Left ventricle myocardium inferior (tissue), 1 donor: ENCODE results near the gene SLC7A8. TPM values are rescaled to one million over a fixed set of nuclear protein-coding genes. Genes with fewer than 3 reads are reported as not detected.
"Not testable (repeated sequence)": the region's sequence is repeated elsewhere in the genome, so short reads cannot be mapped to it uniquely, and the experiment has no call there.

ENCODE experiments used
- DNase-seq: peaks from one replicate; pipeline ENCODE4 v3.0.0-alpha.2; 2020
- H3K27ac ChIP-seq: fragments of 200-600 bp; replicated peaks from 2 replicates; pipeline ENCODE4 v1.8.0; 2021
- H3K27me3 ChIP-seq: fragments of 200-600 bp; 2 replicates; pipeline ENCODE4 v1.8.0; 2021; ENCODE audit warnings: low read depth
- H3K36me3 ChIP-seq: fragments of 200-600 bp; 2 replicates; pipeline ENCODE4 v1.8.0; 2021
- H3K4me1 ChIP-seq: fragments of 200-600 bp; 2 replicates; pipeline ENCODE4 v1.8.0; 2021
- H3K4me3 ChIP-seq: fragments of 200-600 bp; 2 replicates; pipeline ENCODE4 v1.8.0; 2021; ENCODE audit warnings: mild to moderate bottlenecking, moderate library complexity
- H3K9me3 ChIP-seq: fragments of 200-600 bp; replicated peaks from 2 replicates; pipeline ENCODE4 v1.8.0; 2021
- intact Hi-C: fragments of 100-400 bp; cut with micrococcal nuclease; formaldehyde crosslinking; loops from one replicate; pipeline ENCODE4 v1.11.0; 2022
- total RNA-seq: library from RNA; stranded (reverse); fragmentation: NEBNext Ultra II Directional; extraction: Animal tissue kit (Norgen Biotek cat#: 25700); gene quantifications from one replicate; pipeline ENCODE4 v1.2.1, GENCODE V29; 2021
- TF ChIP-seq, protein P1 (sequence below): fragments of 200-600 bp; IDR thresholded peaks from 2 replicates; pipeline ENCODE4 v1.8.0; 2021; ENCODE audit warnings: antibody characterized with exemption, mild to moderate bottlenecking, borderline replicate concordance
- donor health status: DM: no; HTN: yes; CAD: no; lungs with severe emphysema.

The SLC7A8 gene
- total RNA-seq, 1 donor from 2014 or later: 10.6 TPM

DNA sequence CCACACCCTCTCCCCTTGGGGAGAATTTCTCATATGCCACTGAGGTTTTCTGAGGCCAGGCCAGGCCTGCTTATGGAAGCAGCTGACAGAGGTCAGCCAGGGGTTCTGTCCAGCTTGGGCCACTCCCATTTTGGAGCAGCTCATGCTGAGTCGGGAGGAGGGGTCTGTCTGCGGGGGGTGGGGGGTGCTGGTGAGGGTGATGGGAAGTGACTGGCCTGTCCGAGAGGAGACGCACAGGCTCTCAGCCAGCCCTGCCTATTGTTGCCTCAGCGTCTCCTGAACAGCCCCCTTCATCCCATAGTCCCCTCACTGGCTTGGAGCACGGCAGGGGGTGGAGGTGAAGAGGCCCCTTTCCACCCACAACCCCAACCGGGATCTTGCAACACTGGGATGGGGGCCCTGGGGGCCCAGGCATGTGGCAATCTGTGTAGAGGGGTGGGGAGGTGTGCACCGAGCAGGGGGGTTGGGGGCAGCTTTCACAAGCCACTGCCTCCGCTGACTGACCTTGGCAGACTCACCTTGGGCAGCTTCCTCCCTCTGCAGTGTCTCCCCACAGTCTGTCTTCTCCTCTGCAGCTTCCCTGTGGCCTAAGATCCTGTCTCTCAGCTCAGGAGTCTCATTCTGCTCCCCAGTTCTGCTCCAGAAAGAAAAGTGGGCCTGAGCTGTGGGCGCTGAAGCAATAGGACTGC is 69.9 kb downstream of the SLC7A8 start:
- H3K27ac ChIP-seq: no peak overlapping the region

GRCh38 chr14:23112359-23113178 is 70.9 kb downstream of the SLC7A8 start:
- Histone ChIP-seq H3K4me3 (no peak overlapping the region), H3K27me3 (peaks cover 69% of the 10 kb centered on the region), H3K9me3 (no peaks in the 10 kb centered on the region), H3K4me1 (peaks cover 7% of the 10 kb centered on the region), H3K27ac (no peak overlapping the region), H3K36me3 (no peaks in the 10 kb centered on the region)
- no peak for DNase-seq
- TF ChIP-seq, protein P1, sequence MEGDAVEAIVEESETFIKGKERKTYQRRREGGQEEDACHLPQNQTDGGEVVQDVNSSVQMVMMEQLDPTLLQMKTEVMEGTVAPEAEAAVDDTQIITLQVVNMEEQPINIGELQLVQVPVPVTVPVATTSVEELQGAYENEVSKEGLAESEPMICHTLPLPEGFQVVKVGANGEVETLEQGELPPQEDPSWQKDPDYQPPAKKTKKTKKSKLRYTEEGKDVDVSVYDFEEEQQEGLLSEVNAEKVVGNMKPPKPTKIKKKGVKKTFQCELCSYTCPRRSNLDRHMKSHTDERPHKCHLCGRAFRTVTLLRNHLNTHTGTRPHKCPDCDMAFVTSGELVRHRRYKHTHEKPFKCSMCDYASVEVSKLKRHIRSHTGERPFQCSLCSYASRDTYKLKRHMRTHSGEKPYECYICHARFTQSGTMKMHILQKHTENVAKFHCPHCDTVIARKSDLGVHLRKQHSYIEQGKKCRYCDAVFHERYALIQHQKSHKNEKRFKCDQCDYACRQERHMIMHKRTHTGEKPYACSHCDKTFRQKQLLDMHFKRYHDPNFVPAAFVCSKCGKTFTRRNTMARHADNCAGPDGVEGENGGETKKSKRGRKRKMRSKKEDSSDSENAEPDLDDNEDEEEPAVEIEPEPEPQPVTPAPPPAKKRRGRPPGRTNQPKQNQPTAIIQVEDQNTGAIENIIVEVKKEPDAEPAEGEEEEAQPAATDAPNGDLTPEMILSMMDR: no peak
- intact Hi-C loops: loop anchor here (5.0 kb wide), 1 partner anchor 85 kb away; no protein-coding TSS in a partner anchor

More for the DNA sequence above, 69.9 kb downstream of the SLC7A8 start:
- Histone ChIP-seq H3K4me1 (peaks cover 7% of the 10 kb centered on the region), H3K4me3 (no peak overlapping the region), H3K9me3 (no peaks in the 10 kb centered on the region), H3K27me3 (peaks cover 73% of the 10 kb centered on the region), H3K36me3 (no peaks in the 10 kb centered on the region)
- intact Hi-C loops: loop anchor here (5.0 kb wide), 1 partner anchor 84 kb away; no protein-coding TSS in a partner anchor
- no peak for DNase-seq
- TF ChIP-seq, protein P1: no peak

DNA sequence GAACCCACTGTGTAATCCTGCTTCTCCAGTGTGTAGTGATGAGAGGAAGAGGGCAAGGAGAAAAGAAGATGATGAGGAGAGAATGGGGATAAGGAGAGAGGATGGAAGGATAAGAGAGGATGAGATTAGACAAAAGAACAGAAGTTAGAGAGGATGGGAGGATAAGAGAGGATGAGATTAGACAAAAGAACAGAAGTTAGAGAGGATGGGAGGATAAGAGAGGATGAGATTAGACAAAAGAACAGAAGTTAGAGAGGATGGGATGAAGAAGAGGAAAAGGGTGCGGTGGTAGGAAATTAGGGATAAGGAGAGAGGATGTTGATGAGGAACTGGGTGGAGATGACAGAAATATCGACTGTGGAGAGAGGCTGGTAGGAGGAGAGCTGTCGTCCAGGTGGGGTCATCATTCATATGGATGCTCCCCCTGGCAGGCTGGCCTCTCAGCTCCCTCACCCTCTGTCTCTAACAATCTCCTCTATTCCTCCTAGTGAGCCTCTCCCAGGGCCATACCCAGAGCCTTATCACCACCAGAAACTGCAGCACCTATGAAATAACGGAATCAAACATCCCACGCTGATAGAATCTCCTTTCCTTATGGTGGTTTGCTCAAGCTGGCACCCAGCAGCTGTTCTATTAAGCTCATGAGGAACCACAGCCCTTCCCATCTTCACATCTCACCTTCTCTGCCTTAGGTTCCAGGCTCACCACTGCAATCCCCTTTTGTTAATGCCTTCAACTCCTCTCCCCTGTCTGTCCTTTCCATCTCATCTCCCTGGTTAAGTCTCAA is 72.7 kb downstream of the SLC7A8 start:
- Histone ChIP-seq H3K27me3 (peaks cover 55% of the 10 kb centered on the region), H3K9me3 (no peaks in the 10 kb centered on the region), H3K4me3 (no peak overlapping the region), H3K36me3 (no peaks in the 10 kb centered on the region), H3K4me1 (peaks cover 7% of the 10 kb centered on the region), H3K27ac (no peak overlapping the region)
- no peak for DNase-seq
- TF ChIP-seq, protein P1: no peak
- intact Hi-C loops: loop anchor here (5.0 kb wide), 1 partner anchor 87 kb away; no protein-coding TSS in a partner anchor

DNA sequence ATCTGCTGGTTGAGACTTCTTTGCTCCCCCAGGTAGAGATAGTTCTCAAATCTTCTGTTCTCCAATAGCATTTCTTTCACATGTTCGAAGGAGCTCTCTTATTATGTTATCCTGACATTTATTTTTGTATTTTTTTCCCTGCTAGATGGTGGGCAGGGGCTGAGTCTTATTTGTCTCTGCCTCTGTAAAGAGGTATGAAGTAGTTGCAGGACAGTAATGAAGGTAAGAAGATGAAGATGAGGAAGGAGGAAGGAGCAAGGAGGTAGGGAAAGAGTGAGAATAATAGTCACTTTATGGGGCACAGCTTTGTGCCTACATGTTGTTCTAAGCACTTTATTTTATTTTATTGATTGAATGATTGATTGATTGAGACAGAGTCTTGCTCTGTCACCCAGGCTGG is 73.7 kb downstream of the SLC7A8 start:
- no peak overlapping the region for H3K27ac ChIP-seq
- H3K36me3 ChIP-seq: no peaks in the 10 kb centered on the region
- H3K4me3 ChIP-seq: no peak overlapping the region
- DNase-seq: no peak
- peaks cover 9% of the 10 kb centered on the region for H3K4me1 ChIP-seq
- H3K9me3 ChIP-seq: no peaks in the 10 kb centered on the region
- peaks cover 45% of the 10 kb centered on the region for H3K27me3 ChIP-seq
- intact Hi-C loops: loop anchor here (5.0 kb wide), 1 partner anchor 88 kb away; no protein-coding TSS in a partner anchor
- TF ChIP-seq, protein P1: no peak

- H3K4me3 ChIP-seq, H3K36me3 ChIP-seq, H3K9me3 ChIP-seq, H3K4me1 ChIP-seq, DNase-seq, H3K27ac ChIP-seq, intact Hi-C loops: not testable (repeated sequence)
- peaks cover 31% of the 10 kb centered on the region for H3K27me3 ChIP-seq
Measured at GRCh38 chr14:23108169-23108568, 75.3 kb downstream of the SLC7A8 start.

DNA sequence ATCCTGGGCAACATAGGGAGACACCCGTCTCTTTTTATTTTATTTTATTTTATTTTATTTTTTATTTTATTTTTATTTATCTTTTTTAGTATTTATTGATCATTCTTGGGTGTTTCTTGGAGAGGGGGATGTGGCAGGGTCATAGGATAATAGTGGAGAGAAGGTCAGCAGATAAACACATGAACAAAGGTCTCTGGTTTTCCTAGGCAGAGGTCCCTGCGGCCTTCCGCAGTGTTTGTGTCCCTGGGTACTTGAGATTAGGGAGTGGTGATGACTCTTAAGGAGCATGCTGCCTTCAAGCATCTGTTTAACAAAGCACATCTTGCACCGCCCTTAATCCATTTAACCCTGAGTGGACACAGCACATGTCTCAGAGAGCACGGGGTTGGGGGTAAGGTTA is 75.8 kb downstream of the SLC7A8 start:
- DNase-seq, H3K27ac ChIP-seq, H3K36me3 ChIP-seq, intact Hi-C loops, H3K4me3 ChIP-seq, H3K9me3 ChIP-seq, H3K4me1 ChIP-seq: not testable (repeated sequence)
- H3K27me3 ChIP-seq: peaks cover 29% of the 10 kb centered on the region
